GM21367 (cell line): Measurements from ENCODE around the gene ERVW-1.
"Not testable (repeated sequence)": the region's sequence is repeated elsewhere in the genome, so short reads cannot be mapped to it uniquely, and the experiment has no call there.

ENCODE experiments used
- ATAC-seq: cut with Tn5 transposase; IDR thresholded peaks from one replicate; pipeline ENCODE4 v1.9.1; 2021; ENCODE audit not compliant: unreplicated experiment

Gene ERVW-1, protein sequence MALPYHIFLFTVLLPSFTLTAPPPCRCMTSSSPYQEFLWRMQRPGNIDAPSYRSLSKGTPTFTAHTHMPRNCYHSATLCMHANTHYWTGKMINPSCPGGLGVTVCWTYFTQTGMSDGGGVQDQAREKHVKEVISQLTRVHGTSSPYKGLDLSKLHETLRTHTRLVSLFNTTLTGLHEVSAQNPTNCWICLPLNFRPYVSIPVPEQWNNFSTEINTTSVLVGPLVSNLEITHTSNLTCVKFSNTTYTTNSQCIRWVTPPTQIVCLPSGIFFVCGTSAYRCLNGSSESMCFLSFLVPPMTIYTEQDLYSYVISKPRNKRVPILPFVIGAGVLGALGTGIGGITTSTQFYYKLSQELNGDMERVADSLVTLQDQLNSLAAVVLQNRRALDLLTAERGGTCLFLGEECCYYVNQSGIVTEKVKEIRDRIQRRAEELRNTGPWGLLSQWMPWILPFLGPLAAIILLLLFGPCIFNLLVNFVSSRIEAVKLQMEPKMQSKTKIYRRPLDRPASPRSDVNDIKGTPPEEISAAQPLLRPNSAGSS

DNA sequence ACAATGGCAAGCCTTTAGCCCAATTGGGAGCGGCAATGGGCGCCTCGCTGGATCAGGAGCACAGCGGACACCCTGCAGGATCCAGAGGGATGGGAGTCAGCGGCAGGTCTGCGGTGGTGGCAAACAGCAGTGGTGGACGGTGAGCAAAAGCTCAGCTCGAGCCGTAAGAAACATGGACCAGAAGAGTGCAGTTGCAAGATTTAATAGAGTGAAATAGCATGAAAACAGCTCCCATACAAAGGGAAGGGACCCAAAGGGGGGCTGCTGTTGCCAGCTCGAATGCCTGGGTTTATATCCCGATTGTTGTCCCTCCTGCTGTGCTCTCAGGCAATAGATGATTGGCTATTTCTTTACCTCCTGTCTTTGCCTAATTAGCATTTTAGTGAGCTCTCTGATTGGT is at the start of gene ERVW-1:
Gene ERVW-1, minus strand, starts transcription at position 266 of the 400 bp plus-strand sequence. CDS start 7,565 bp downstream, outside the sequence.
- not testable (repeated sequence) for ATAC-seq

DNA sequence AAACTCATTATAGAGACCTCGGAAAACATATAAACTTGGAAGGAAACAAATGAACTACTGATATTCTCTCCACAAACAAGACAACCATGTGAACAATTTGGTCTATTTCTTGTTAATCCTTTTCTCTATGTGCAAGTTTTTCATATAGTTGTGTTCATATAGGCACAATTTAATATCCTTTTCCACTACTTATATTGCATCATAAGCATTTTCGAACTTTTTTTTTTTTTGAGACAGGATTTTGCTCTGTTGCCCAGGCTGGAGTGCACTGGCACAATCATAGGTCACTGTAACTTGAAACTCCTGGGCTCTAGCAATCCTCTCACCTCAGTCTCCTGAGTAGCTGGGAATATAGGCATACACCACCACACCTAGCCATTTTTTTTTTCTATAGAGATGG is 45.4 kb upstream of the ERVW-1 start:
- no peak for ATAC-seq

DNA sequence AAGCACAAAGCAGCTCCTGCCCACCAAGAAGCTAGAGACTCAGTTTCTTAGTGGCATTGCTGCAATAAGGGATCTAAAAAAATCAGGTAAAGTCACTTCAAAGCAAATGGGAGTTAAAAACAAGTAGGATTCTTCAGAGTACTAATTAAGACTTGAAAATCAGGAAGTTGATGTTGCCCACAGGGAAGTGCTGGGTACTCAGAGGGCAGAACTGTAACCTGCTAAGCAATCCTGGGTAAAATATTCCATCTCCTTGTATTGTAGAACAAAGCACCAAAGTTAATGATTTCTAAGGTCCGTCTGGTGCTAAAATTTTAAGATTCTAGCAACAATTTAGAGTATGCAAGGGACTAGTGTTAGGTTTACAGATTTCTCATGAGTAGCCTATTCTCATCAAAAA is 42.3 kb upstream of the ERVW-1 start:
- no peak for ATAC-seq

DNA sequence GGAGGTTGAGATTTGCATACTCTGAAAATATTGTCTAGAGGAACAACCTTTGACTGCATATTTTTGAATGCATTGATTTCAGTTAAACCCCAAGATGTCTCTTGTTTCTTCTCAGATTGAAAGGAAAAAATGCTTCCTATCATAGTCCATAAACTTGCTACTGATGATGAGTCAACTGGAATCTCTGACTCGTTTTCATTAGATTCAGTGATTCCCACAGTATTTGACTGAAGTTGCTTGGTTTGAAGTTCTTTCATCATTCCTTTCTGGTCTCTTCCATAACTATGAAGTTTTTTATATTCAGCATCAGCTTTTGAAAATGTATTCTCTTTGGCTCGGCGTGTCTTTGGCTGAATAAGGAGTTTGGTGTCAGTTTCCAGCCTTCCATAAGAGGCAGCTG is 39.9 kb upstream of the ERVW-1 start:
- no peak for ATAC-seq

DNA sequence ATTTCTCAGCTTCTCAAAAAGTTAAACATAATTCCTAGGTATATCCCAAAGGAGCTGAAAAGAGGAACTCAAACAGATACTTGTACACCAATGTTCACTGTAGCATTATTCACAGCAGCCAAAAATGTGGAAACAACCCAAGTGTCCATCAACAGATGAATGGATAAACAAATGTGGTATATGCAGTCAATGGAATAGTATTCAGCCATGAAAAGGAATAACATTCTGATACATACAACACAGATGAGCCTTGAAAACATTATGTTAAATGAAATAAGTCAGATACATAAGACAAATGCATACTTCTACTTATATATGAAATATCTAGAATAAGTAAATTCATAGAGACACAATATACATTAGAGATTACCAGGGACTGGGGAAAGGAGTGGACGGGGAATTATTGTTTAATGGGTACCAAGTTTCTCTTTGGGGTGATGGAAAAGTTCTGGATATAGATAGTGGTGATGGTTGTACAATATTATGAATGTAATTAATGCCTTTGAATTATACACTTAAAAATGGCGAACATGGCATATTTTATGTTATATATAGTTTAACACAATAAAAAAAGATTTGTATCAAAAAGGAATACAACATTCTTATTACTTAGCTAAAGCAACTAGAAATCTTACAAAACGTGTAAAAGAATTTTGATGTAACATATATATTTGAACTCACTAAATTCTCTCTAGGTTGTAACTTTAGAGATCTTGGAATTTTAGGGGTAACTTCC is 35.6 kb upstream of the ERVW-1 start:
- ATAC-seq: no peak

DNA sequence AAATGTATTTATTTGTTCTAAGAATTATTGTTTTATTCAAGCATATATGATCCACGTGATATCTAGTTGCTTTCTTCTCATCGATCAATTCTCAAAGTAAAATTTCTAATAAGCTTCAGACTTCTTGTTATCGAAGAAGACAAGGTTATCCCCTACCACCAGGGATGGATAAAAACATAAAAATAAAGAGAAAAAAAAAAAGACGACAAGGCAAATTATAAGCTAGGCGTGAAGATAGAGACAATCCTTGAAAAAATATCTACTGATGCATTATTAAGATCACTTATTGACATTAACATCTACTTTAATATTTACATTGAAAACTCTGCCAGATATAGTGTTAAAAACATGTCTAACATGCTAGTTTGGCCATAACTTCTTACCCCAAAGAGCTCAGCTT is 31.2 kb upstream of the ERVW-1 start:
- ATAC-seq: no peak

DNA sequence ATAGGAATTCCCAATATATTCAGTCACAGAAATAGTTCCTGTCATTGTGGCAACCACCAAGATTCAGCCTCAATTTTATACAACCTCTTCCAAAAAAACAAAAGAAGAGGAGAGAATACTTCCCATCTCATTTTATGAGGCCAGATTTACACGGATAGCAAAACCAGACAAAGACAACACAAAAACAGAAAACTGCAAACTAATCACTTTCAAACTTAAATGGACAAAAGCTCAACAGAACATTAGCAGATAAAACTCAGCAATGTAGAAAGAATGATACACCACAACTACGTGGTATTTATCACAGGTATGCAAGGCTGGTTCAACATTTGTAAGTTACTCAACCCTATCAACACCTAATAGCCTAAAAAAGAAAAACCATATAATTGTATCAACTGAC is 28.6 kb upstream of the ERVW-1 start:
- ATAC-seq: no peak

DNA sequence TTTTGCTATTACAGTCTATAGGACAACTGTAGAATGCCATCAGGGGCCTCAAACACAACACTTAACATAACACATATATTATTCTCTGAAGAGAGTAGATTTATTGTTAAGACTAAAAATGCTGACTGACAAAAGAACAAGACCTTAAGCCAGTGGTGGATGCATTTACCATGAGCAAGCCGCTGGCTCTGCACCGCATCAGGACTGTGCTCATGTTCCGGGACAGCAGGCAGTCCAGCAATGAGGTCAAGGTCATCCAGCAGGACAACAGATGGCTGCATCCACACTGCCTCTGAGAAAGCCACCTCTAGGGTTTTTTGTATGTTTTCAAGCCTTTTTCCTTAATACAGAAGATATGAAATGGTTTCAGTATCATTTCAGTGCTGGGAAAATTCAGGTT is 26.8 kb upstream of the ERVW-1 start:
- ATAC-seq: no peak

DNA sequence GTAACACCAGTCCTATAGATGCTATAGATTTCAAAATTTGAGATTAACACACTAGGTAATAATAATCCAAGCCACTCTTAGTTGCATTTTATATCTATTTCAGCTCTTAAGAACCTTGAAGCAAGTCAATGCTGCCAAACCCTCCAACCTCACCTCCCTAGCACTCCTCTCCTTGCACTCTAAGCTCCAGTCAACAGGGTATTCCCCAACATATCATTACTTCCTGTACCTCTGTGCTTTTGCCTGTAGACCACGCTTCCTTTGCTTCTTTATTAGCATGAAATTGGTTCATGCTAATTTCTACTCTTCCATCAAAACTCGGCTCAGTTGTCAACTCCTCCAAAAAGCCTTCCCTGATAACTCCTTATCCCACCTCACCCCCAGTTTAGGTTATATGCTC is 26.0 kb upstream of the ERVW-1 start:
- ATAC-seq: no peak

DNA sequence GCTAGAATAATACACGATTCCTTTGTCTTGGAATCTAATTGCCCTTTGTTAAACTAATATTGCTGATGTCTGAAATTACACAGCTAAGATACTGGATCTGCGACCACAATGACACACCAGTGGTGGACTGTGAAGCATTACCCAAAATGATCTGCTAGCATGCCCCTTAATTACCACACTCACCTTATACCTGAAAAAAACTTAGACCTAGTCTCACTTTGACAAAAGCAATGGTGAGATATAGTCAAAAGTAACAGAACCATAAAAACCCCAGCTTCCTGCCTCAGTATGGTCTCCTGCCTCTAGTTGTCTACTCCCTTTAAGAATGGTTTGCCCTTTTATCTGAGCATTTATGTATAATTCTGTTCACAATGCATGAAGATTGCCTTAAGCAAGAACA is 20.8 kb upstream of the ERVW-1 start:
- ATAC-seq: no peak

DNA sequence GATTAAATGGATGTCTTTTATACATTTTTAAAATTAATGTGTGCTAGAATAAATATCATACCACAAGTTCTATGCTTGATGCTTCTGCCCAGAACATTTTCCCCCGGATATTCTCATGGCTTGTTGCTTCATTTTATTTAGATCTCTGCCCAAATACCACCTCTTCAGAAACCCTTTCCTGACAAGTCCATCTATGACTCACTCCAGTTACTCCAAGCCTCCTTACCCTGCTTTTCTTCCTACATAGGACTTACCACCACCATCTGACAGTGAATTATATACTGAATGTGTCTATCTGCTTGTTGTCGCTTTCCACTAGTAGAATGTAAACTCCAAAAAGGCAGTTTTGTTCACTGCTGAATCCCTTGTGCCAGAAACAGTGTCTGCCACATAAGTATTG is 19.1 kb upstream of the ERVW-1 start:
- ATAC-seq: no peak

DNA sequence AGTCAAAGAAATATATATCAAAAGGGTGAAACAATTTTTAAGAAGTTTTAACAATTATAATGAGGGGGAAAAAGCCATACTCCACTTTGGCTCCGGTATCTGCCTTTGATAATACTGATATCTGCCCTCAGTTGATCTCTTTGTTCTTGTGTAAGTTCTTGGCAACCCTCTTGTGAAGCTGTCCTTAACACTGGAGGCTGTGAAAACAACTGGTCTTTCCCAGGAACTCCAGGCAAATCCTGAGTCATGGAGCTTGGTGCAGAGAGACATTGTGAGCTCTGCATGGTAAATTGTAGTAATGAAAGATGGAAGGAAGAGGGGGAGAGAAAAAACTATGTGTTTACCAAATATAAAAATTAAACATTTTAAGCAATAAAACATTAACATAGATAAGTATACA is 11.9 kb upstream of the ERVW-1 start:
- ATAC-seq: no peak

DNA sequence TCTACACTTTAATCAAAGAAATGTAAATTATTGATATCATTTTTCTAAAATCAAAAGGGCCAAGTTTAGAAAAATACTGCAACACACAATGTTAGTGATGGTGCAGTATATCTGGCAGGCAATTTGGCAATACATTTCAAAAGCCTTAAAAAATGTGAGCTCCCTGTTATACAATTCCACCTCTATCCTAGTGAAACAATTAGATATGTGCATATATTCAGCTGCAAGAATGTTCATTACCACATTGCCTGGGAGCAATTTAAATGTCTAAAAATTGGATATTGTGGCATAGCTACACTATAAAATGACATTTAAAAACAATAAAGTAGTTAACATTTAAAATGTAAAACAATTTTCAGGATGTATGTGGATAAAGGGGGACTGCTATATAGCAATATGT is 10.1 kb upstream of the ERVW-1 start:
- ATAC-seq: no peak

DNA sequence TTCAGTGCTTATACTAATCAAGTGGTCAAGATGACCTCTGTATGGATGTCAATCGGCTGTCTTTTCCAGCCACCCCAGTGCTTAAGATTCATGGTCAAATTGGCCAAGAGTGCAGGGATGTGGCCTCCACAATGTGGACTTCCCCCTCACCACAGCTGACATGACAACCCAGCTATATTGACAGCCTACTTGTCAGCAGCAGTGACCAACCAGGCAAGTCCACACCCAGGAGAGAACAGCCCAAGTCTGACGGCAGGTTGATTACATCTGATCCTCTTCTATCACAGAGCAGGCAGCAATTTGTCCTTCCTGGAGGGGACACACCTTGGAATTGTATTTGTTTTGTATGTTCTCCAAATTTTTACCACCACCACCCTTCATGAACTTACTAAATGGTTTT is 8.2 kb upstream of the ERVW-1 start:
- ATAC-seq: no peak

DNA sequence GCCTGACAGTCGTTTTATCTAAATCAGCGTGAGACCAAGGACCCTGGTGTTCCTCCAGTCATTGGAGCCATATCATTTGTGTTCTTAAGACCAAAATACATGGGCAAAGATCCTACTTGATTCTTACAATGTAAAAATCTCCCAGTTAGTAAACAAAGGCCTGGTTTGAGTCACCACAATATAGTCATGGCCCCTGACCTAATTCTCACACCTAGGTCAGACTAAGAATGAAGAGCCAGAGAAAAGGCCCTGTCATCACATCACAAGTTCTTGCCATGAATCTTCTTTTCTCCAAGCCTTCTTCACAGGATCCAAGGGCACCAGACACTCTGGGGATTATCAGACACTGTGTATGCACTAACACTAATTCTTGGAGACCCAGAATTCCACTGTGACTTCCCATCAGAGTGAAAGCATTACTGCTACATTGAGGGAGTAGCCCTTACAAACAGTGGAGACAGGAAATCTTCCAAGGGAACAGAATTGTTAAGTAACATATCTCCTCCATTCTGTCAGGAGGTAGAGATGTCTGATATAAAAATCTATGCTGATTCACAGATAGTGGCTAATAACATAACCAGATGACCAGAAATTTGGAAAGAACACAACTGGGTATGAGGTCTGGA is 7.6 kb upstream of the ERVW-1 start:
- ATAC-seq: no peak

DNA sequence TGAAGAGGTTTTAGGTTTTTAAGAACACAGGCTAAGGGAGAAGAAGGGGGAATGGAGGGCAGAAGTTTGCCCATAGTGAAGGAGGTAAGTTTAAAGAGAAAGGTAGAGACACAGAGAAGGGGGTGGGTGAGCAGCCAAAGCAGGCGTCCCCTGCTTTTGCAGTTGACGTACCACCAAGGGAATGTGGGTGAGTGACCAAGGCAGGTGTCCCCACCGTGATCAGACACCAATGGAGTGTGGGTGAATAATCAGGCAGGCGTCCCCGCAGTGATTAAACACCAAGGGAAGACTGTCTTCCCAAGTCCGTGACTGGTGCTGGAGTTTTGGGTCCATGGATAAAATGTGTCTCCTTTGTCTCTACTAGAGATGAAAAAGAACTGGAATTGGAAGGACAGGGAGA is 6.5 kb upstream of the ERVW-1 start:
- not testable (repeated sequence) for ATAC-seq

DNA sequence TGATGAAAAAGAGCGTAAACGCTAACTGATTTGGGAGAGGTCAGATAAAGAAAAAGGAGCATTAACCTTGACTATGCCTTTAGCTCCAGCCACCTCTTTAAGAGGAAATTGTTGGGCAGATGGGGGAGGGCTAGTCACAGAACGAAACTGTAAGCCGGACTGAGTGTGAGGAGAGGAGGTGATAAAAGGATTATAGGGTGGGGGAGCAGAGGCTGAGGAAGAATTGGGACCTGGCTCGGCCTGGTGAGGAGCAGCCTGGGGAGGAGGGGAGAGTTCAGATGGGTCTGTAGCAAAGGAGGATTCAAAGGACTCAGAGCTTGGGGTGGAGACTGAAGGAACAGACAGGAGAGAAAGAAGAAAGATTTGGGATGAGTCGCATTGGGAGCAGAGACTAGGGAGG is 5.9 kb upstream of the ERVW-1 start:
- ATAC-seq: not testable (repeated sequence)

DNA sequence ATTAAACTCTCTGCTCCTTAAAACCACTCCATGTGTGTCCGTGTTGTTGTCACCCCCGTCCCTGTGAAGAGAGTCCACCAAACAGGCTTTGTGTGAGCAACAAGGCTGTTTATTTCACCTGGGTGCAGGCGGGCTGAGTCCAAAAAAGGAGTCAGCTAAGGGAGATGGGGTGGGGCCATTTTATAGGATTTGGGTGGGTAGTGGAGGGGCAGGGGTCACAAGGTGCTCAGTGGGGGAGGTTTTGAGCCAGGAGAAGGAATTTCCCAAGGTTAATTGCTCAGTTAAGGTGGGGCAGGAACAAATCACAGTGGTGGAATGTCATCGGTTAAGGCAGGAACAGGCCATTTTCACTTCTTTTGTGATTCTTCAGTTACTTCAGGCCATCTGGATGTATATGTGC is 1.4 kb upstream of the ERVW-1 start:
- not testable (repeated sequence) for ATAC-seq

DNA sequence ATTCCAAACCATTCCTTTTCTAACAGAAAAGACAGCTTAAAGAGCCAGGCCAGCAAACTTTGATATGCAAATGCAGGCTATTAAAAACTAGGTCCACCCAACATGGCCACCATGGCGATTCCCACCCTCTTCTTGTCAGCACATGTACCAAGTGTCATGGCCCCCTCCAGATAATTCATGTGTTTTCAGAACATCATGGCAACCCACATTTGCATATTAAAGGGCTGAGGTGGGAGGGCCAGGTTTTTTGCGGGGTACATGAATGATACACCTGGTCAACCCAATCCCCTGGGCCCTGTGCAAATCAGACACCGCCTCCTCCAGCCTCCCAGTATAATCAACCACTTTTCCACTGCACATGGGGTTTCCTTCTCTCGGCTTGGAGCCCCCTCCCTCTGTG is 965 bp upstream of the ERVW-1 start:
- ATAC-seq: no peak

DNA sequence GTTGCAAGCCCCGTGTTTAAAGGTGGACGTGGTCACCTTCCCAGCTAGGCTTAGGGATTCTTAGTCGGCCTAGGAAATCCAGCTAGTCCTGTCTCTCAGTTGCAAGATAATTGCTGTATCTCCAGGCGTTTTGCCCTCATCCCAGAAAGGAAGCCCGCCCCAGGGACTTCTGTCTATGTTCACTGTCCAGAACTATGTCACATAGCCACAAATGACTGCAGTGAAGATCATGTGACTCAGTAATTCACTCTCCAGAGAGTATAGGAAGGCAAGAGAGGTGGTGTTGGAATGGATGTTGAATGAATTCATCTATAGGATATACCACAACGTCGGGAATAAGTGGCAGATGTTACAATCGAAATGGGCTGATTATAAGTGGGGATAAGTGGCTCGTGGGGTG is 349 bp upstream of the ERVW-1 start:
- no peak for ATAC-seq

DNA sequence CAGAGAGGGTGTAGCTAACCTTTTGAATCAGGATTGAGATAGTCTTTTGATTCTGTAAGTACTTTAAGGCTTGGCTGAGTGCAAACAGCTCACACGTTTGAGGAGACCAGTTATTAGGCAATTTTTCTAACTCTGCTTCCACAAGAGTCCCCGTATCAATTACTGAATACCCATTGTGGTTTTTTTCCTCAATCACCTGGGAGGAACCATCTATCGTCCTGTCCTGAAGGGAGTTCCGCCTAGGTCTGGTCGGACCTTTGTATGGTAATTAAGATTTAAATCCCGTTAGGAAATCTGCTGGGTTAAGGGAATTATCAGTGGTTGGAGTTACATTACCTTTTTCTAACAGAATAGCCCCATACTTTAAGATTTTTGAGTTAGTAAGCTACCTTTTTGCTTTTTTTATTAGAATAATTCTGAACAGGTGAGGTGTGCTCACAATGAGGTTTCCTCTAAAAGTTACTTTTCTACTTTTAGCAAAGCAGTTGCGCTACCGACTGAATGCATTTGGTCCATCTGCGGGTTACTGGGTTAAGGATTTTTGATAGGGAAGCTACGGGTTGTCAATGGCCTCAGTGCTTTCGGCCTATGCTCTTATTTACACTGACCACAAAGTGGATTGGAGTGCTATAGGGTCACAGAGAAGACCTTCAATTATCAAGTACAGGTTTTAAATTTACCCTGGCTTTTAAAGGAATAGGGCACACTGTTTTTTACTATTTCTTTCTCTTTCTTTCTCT is 1.7 kb downstream of the ERVW-1 start:
- not testable (repeated sequence) for ATAC-seq
